ENCODE results near the gene MTERF4.

MTERF4 gene

DNA sequence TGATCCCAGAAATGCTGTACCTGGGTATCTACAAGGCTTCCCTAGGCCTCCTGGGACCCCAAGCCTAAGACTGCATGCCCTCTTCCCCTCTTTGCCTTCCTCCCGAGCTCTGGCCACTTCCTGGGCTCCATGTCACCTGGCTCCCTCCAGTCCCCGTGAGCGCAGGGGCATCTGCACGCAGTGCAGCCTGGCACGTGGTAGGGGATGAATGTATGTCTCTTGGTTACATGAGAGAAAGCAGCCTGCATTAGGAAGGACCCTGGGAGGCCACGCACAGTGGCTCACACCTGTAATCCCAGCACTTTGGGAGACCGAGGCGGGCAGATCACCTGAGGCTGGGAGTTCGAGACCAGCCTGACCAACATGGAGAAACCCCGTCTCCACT is 31.3 kb upstream of the MTERF4 start:
- no peak for DNase-seq (ENCODE audit: low read depth)

DNA sequence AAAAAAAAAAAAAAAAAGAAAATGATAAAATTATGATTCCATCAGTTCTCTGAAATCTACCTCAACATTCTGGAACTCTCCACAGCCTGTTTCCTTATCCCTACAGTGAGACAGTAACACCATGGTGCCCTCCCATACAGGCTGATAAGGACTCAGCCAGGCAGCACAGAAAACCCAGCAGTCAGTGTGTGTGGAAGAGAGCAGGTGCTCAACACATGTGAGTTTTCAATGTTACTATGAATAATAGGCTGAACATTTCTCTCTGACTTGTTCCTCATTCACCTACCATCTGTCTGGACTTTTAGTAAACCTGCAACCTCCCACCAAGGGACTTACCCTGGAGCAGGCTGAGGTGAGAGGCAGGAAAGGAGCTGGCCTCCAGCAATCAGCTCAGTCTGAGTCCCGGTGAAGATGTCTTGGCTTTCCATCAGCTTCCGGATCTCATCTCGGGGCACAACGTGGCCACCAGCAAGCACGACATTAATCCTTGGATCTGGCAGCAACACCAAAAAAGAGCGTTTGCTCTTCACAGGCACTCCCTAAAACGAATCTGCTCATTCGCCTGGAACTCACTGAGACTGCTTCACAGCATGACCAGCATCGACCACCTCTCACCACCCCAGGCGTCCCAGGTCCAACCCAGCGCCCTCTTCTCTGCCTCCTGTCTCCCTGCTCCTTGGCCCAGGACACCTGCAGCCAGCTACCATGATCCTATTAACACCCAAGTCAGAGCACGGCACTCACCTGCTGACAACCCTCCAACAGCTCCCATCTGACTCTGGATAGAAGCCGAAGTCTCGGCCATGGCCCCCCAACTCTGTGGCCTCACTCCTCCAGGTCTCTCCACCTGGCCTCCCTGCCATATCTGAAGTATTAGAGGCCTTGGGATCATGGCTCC is 30.7 kb upstream of the MTERF4 start:
- DNase-seq (ENCODE audit: low read depth), result no peak

DNA sequence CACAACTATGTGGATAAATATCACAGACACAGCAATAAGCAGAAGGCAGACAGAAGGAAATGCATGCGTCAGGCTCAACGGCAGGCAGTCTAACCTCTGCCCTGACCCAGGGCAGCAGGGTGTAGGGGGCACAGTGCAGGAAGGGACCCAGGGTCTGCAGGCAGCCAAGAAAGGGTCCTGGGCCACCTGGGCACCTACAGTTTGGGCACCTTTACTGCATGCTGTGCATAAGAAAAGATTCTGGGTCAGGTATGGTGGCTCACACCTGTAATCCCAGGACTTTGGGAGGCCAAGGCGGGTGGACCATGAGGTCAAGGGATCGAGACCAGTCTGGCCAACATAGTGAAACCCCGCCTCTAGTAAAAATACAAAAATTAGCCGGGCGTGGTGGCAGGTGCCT is 29.4 kb upstream of the MTERF4 start:
- no peak for DNase-seq (ENCODE audit: low read depth)

DNA sequence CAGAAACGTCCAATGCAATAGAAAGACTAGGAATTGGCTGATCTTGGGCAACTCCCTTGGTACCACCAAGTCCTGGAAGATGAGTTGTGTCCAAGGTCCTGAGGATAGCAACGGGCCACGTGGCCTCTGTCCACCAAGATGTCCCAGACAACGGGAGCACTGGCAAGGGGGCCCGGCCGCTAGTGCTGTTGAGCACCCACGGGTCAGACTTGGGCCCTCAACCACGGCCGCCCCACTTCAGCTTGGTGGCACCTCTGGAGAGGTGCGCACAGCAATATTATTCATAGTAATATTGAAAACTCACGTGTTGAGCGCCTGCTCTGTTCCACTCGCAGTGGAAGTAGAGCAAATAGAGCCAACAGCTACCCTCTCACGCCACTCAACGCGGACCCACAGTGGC is 28.2 kb upstream of the MTERF4 start:
- DNase-seq (ENCODE audit: low read depth), result no peak

DNA sequence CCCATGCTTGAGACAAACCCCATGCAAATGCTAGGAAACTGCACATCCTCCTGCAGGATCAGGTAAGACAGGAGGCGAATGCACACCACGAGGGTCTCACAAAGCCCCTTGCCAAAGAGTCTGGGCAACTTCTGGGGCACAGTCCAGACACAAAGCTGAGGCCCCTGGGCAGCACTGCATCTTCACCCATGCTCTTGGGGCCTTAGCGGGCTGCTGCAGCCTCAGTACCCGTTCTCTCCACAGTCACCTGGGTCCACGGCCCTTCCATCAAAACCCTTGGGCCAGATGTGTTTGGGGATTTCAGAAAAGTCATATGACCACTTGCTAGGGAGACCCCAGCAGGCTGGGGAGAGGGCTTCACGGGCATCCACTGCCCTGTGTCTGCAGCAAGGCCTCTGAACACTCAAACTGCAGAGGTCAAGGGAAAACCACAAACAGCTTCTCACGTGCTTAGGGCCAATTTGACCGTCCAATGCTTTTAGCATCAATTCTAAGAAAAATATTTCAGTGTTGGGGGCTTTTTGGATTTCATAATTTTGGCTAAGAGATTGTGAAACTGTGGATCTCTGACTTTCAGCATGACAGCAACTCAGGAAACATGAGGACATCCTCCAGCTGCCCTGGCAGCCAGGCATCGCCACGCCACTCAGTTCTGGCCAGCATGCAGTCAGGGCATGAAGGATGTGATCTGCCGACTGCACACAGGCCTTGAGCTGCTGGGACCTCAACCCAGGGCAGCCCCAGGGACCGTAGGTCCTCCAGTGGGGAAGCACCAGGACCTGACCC is 27.2 kb upstream of the MTERF4 start:
- no peak for DNase-seq (ENCODE audit: low read depth)

DNA sequence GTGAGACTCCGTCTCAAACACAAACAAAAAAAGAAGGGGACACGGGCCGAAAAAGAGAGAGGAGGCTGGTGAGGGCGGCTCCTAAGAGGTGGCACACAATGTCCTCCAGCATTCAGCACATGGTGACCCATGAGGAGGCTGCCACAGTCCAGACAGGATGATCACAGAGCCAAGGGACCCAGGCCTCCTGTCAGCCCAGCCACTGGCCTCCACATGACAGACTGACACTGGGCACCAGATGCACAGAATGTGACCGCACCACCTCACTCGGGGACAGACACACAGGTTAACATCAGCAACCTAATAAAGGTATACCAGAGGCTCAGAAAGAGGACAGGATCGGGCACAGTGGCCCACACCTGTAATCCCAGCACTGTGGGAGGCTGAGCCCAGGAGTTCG is 26.2 kb upstream of the MTERF4 start:
- no peak for DNase-seq (ENCODE audit: low read depth)

DNA sequence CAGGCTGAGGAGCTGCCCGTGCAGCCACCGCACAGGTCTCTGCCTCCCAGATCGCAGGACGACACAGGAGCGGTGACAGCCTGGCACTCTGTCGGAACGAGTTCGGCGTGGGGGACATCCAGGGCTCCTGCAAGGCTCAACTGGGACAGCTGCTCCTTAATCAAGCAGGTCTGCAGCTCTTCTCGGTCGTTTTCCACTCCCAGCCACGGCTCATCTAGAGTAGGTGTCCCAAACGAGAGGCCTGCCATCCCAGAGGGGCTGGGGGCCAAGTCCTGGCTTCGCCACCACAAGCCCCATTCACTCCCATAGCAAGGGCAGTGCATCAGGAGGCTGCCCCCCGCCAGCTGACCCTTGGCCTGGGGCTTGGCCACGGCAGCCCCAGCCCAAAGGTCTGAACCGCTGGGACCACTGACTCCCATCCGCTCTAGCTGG is 24.7 kb upstream of the MTERF4 start:
- no peak for DNase-seq (ENCODE audit: low read depth)

DNA sequence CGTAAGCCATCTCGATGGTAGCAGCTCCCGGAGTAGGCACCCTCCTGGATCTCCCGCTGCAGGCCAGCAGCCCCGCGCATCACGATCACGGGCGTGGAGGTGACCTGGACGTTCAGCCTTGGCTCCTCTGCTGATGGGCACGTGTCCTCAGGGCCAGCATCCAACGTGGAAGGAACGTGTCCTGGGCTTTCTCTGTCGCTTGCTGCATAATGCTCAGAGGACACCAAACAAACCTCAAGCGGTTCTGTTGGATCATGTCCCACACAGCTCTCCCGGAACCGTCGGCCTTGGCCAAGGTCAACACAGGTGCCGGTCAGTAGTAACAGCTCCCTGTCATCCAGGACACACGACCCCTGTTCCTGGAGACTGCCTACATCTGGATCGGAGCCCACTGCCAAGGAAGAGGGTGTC is 24.1 kb upstream of the MTERF4 start:
- no peak for DNase-seq (ENCODE audit: low read depth)

DNA sequence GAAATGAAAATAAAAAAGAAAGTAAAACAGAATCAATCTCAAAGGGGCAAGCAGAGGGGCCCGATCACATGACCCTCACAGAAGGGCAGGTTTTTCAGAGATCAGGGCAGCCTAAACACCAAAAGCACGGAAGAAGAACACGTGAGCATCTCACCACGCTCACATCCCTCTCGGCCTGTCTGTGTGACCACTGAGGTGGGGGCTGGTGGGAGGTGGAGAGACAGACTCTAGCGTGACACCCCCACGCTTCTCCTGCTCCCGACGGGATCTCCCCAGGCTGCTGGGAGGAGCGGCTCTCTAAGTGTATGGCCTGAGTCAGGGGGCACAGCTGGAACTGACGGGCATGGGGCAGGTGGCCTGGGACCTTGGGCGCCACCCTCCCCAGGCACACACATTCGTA is 23.5 kb upstream of the MTERF4 start:
- DNase-seq (ENCODE audit: low read depth), result no peak

DNA sequence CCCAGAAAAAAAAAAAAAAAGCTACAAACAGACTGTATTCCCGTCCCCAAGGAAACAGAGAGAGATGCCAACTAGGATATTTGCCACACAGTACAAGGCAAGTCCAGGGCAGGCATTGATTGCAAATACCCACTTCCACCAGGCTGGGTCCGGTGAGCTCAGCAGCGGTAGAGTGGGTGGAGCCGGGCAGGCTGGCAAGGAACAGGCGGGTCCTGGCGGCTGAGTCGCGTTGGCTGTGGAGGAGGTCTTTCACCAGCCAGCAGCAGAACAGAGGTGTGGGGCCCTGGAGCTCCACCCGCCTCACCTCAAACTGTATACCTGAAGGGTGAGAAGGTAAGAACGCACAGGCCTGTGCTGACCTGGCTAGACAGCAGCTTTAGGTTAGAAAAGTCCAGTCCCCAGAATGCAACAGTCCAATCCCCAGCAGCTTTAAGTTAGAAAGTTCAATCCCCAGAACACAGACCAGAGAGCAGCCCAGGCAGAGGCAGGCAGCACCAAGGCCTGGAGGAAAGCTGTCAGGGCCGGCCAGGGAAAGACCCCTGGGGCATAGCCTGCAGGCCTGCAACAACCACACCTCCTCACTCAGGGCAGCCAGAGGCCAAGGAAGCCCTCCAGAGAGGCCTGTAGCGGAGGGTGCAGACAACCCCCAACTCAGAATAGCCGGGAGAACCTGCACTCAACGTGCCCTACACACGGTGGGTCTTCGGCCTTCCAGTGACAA is 21.9 kb upstream of the MTERF4 start:
- peak; percentile 42 for DNase-seq (ENCODE audit: low read depth)

DNA sequence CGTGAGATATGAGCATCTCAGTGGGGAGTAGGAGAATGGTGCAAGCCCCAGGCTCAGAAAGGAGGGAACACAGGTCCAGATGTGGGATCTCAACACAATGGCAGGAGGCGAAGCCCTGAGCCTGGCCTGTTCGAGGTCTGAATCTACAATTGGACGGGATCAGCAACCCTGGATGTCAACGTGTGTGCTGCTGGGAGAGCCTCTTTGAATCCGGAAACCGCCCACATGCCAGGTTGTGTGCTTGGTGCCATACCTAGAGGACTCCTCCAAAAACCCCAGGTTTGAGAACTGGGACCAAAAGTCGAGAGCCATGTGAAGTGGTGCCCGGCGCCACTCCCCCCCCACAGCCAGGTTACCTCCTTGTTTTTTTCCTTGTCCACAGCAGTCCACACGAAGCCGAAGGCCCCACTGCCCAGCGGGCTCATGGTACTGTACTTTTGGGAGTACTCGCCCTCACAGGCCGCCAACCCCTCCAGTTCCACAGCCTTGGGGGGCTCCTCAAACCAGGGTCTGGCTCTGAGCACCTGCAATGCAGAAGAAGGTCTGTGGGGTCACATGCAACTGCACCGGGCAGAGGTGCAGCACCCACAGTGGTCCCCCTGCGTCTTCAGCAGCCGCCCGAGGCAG is 20.4 kb upstream of the MTERF4 start:
- DNase-seq (ENCODE audit: low read depth), result no peak

DNA sequence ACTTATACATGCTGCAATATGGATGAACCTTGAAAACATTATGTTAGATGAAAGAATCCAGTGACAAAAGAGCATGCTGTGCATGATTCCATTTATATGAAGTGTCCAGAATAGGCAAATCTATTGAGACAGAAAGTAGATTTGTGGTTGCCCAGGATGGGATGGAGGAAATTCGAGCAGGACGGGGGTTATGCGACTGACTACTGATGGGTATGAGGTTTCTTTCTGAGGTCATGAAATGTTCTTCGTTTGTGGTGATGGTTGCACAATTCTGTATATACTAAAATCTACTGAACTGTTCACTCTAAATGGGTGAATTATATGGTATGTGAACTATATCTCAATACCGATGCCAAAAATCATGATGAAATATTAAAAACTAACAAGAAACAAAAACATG is 18.9 kb upstream of the MTERF4 start:
- DNase-seq (ENCODE audit: low read depth), result no peak

DNA sequence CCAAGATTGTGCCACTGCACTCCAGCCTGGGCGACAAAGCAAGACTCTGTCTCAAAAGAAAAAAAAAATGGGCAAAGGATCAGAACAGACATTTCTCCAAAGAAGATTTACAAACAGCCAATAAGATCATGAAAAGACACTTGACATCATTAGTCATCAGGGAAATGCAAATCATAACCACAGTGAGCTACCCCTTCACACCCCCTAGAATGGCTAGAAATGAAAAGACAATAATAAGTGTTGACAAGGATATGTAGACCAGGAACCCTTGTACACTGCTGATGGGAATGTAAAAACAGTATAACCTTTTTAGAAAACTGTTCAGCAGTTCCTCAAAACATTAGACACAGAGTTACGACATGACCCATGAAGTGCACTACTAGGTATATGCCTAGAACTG is 18.4 kb upstream of the MTERF4 start:
- DNase-seq (ENCODE audit: low read depth), result no peak

DNA sequence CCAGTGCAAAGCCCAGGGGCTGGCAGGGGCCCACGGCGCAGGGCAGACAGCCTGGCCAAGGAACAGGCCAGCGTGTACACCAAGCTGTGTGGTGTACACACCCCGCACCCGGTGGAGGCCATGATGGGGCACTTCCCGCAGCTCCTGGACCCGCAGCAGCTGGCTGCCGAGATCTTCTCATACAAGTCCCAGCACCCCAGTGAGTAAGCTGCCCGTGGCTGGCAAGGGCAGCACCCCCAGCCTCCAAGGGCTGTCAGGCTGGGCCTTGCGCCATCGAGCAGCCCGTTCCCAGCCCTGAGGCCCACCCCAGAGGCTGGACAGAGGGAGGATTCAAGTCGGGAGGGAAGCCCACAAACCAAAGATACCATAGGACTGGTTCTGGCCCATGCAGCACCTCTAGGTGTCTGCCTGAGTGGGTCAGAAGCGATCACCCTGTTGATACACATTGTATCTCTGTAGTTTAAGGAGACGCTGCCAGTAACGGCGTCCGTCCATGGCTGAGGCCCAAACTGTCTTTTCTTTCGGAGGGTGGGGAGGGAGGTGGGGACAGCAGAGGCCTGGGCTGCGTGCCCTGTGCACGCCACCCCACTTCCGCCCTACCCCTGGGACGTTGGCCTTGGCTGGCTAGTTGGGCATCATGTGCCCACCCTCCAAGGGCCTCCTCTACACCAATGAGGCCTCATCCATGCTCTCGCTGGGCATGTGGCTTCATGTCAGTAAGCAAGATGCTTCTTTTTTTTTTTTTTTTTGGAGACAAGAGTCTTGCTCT is 16.8 kb upstream of the MTERF4 start:
- no peak for DNase-seq (ENCODE audit: low read depth)

DNA sequence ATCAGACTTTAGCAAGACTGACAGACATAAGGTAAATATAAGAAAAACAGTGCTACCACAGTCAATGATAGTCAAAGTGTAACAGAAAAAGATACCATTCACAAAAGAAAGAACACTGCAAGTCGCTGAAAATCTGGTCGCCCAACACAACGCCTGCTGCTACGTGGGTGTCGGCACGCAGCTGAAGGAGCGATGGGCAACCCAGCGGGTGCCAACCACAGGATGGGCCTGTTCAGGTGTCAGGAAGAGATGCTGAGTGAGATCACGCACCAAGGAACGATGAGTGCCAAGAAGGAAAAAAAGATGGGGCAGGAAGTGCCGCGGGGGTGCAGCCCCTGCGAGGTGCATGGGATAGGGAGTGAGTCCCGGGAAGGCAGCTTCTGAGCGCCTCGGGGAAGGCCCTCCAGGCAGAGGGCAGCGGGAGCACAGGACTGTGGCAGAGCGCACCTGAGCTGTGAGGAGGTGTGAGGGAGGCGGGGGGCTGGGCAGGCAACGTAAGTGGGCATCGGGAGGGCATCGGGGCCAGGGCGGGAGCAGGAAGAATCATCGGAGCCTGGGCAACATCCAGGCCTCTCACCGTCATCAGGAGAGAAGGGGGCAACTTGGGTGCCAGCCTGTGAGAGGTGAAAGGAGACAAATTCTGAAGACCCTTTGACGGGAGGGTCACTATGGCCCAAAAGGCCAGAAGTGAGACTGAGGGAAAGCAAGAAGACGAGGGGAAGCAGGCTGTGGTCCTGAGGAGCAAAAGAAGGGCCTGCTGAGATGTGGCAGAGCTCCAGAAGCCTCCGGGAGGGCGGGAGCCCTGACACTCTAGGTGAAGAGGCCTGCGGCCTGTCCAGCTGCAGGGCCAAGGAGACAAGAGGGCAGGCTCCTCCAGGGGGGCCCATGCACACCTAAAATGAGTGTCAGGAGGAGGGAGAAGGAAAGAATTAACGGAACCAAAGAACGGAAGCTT is 14.8 kb upstream of the MTERF4 start:
- DNase-seq (ENCODE audit: low read depth), result no peak

DNA sequence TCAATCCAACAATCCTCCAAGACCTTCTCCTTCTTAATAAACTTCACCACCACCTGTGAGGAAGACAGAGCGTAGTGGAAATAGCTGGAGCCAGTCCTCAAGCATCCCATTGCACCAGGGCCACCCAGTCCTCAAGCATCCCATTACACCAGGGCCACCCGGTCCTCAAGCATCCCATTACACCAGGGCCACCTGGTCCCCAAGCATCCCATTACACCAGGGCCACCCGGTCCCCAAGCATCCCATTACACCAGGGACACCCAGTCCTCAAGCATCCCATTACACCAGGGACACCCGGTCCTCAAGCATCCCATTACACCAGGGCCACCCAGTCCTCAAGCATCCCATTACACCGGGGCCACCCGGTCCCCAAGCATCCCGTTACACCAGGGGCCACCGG is 13.3 kb upstream of the MTERF4 start:
- no peak for DNase-seq (ENCODE audit: low read depth)

DNA sequence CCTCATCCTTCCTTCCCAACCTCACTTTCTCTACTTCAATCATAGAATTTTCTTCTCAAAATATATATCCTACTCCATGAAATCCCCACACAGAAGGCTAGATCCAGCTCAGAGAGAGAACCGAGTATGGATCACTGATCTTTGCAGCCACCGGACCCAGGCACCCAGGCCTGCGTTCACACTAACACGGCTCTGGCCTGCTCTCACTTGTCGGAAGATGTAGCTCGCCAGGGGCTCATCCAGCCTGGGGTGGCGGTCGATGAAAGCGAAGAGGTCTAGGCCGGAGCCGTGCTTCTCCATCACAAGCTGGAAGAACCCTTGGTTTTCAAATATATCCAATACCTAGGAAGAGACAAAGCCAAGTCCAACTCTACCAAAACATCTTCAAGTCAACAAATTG is 12.7 kb upstream of the MTERF4 start:
- no peak for DNase-seq (ENCODE audit: low read depth)

DNA sequence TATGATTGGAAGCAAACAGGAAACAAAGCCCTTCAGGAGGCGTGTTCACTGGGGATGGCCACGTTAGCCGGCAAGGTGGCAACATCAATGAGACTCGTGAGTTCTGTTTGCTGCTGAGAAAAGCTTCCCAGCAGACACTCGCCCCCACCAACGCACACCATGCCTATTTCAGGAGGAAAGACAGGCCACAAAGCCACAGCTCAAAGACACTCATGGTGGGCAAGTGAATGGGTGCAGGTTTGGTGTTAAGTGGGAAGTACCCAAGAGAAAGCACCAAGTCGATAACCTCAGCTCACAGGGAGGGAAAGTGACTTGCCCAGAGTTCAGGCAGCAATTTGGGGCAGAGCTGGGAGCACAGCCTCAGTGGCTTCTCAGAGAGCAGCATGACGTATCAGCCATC is 10.5 kb upstream of the MTERF4 start:
- no peak for DNase-seq (ENCODE audit: low read depth)

DNA sequence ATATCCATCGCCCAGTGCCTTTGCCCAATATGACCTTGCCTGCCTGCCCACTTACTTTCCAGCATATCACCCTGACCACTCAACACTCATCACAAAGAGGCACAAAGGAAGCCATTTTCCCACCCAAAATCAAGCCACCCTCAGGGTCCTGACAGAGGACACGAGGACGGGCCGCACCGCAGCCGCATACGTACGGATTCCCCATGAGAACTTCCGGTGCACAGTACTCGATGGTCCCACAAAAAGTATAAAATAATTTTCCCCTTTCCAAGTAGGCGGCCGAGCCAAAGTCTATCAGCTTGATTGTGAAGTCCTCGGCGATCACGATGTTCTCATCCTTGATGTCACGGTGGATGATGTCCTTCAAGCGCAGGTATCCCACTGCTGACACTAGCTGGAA is 10.0 kb upstream of the MTERF4 start:
- no peak for DNase-seq (ENCODE audit: low read depth)

DNA sequence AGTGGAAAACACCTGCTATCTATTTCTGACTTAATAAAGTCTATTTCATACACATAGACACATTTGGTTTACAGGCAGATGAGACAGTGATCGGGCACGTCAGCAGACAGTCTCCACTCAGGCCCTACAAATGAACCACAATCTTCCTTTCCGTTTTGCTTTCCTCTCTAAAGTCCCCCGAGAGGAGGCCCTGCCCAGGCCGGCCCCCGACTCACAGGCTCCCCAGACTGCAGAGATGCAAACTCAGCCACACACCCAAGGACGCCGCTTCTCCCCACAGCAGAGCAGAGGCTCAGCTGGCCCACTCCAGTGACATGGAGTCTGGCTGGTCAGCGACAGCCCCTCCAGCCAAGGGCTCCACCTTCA is 9.3 kb upstream of the MTERF4 start:
- no peak for DNase-seq (ENCODE audit: low read depth)

Measured in activated T-cell treated with anti-CD3 and anti-CD28 coated beads for 1 hour (primary cell).